ENCODE measurements around the gene CD44.
A peak's percentile ranks its signal among the peaks of the same experiment; 100 is the strongest.

The CD44 gene

DNA sequence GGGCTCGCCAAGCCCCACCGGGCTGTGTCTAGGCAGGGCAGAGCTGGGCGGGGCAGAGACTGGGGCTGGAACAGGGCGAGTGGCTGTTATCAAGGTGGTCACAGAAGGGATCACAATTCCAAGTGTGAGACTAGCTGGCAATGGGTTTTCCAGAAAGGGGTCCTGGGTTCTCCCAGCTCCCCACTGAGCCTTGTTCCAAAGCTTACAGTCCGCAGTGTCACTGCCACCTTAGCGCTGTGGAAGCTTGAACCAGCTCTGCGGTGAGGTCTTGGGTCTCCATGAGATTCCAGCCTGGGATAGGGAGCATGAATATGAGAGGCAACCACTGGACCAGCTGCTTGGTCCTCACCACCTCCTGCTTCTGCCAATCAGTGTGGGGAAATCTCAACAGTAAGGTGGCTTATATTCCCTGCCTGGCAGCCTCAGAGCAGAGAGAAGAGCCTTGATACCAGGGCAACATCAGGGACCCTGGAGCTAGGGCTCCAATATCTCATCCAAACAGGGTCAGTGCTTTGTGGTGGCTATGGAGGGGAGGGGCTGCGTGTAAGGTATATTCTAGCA lies 831 bp downstream of the CD44 start:
- DNase-seq (ENCODE audit: low read depth in 2 of 2), result no peak

- DNase-seq (ENCODE audit: low read depth in 2 of 2), result no peak
Measured at GRCh38 chr11:35141071-35141470, 2.1 kb downstream of the CD44 start.

- no peak for DNase-seq (ENCODE audit: low read depth in 2 of 2)
Measured at GRCh38 chr11:35141571-35141971, 2.6 kb downstream of the CD44 start.

- DNase-seq (ENCODE audit: low read depth in 2 of 2), result no peak
Measured at GRCh38 chr11:35142481-35143075, 3.6 kb downstream of the CD44 start.

DNA sequence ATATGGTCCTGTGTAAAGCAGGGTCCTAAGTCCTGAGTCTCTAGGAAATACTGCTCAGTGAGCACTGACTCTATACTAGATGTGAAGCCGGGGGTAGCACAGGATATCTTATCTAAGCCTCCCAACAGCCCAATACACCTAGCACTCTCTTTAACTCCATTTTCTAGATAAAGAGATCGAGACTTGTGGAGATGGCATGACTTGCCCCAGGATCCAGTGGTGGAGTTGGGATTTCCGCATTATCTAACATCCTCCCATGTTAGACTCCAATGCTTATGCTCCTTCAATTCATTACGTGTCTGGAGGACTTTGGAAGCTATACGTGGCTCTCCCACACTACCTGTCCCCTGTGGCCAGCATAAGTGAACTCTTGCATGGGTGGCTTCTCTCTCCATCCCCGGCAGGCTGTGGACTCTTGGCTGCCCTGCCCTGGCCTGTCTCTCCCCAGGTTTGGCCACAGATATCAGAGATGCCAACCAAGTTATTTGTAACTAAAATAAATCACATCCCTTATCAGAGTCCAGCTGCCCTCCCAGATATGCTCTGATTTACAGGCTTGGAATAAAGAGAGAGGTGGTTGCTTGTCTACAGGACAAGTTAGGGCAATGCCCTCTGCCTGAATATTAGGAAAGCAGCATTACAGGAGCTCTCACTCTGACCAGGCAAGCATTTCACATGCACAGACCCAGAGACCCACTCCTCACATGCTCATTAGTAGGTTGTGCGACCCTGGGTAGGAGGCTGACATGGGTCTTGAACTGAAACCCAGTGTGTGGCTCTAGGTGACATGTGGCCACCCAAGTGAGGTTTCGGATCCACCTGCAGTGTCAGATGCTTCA lies 4.5 kb downstream of the CD44 start:
- no peak for DNase-seq (ENCODE audit: low read depth in 2 of 2)

DNA sequence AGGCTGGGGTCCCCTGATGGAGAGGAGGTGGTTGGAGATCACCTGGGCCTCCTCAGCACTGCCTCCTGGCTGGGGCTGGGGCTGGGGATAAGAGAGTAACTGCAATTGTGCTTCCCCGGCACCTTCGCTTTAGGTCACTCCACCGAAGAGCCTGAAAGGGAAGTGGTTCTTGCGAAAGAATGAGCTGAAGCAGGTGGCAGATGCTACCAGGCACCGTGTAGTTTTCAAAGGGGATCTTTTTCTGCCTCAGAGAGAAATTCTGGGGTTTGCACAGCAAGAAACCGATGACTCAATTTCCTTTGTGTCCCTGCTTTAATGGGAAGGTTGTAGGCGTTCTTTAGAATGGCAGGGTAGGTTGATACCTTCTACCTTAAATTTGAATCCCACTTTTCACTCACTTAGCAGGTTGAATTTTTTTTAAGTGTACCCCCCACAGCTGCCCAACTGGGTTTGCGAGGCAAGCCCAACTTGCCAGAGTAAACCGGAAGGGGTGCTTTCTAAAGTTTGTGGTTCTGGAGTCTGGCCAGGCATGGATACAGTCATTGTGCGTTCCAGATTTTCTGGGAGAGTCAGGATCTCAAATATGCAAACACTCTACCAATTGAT lies 5.3 kb downstream of the CD44 start:
- no peak for DNase-seq (ENCODE audit: low read depth in 2 of 2)

DNA sequence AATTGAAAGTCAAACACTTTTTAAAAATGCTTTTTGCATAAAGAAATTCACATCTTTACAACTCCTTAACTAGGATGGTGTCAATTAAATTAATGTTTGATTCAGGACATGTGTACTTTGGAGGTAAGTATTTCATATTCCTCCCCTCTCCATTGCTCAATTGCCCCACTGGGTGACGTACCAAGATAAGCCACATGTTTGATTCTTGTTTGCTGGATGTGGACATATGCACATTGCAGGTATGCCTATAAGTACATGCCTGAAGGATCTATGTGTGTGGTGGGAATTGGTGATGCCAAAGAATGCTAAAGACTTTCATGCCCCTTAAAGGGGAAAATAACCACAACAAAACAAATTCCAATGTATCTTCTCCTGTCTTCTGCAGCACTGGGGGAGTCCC lies 5.8 kb downstream of the CD44 start:
- DNase-seq (ENCODE audit: low read depth in 2 of 2), result no peak

GRCh38 chr11:35145271-35145670 lies 6.3 kb downstream of the CD44 start:
- no peak for DNase-seq (ENCODE audit: low read depth in 2 of 2)

DNA sequence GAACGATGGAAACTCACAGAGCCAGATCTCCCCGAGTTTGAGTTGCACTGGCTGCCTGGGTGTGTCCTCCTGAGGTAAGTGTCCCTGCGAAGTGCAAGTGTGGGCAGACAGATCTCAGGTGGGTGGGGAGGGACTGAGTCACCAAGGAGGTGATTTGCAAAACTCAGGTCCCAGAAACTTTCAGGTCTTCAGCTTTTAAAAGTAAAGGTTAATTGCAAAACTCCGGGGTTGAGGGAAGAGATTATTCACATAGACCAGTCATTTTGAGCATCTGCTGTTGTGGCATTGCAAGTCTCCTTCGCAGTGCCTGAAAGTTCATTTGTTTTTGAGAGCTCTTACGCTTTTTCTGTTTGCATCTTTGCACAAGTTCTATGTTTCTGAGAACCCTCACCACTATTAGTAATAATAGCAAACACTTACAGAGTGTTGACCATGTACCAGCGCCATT lies 7.1 kb downstream of the CD44 start:
- DNase-seq (ENCODE audit: low read depth in 2 of 2), result peak in 1 of 2 donors; percentile 54

GRCh38 chr11:35146711-35147110 lies 7.7 kb downstream of the CD44 start:
- DNase-seq (ENCODE audit: low read depth in 2 of 2), result no peak

- no peak for DNase-seq (ENCODE audit: low read depth in 2 of 2)
Measured at GRCh38 chr11:35147235-35147634, 8.3 kb downstream of the CD44 start.

DNA sequence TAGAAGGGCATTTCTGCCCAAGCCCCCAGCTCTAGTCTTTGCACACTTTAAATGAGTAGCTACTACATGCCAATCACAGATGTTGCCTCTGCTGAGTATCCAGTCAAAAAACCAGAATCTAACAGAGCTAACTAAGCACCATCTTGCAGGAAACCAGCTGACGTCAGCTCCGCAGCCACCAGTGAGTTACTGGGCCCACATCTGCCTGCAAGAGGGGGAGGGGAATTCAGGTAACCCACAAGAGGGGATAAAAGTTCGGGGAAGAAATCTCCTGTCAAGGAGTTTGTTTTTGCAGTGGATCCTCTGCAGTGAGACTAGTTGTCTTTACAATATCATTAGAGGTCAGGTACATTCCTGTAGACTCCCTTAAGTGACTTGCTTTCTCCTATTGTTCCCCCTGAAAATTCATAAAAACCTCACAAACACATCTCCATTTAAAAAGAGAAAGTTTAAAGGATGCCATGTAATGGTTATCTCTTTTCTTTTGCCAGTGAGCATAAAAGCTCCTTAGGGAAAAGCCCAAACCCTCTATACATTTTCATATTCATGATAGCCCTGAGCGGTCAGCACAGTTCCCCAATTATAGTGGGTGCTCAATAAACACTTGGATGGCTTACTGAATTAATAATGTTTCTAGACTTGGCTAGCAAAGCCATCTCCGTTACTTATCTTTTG lies 9.3 kb downstream of the CD44 start:
- DNase-seq (ENCODE audit: low read depth in 2 of 2), result no peak

DNA sequence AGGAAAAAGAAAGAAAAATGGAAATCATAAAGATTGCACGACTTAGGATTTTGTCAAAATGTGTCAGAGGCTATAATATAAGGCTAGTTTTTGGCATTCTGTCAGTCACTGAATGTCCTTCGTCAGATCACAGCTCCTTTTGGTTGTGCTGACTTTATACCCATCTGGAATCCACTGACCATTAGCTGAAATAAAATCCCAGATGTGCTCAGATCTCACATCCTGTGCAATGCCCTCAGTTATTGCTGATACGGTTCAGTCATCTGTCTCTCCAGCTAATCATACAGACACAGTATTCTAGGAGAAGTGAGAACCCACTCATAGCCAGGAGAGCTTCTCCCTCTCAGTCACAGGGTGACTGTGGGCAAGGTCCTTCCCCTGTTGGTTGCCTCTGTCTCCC lies 11.5 kb downstream of the CD44 start:
- no peak for DNase-seq (ENCODE audit: low read depth in 2 of 2)

DNA sequence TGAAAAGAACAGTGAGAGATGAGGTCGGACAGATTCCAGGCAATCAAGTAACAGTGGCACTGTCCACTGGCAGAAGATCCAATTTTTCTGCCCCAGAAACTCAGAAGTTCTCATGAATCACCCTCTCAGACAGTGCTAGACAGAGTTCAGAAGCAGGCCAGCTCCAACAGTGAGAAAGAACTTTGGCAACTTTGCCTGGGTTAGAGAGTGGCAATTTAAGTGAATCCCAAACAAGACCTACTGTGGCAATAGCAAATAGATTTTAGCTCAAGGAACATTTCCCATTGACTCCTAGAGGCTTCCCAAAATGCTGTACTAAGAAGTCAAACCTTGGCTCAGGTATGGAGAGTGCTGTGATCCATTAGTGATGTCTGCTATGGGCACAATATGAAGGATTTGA lies 12.3 kb downstream of the CD44 start:
- DNase-seq (ENCODE audit: low read depth in 2 of 2), result no peak

GRCh38 chr11:35151683-35152280 lies 12.8 kb downstream of the CD44 start:
- no peak for DNase-seq (ENCODE audit: low read depth in 2 of 2)

- DNase-seq (ENCODE audit: low read depth in 2 of 2), result no peak
Measured at GRCh38 chr11:35152575-35152974, 13.6 kb downstream of the CD44 start.

DNA sequence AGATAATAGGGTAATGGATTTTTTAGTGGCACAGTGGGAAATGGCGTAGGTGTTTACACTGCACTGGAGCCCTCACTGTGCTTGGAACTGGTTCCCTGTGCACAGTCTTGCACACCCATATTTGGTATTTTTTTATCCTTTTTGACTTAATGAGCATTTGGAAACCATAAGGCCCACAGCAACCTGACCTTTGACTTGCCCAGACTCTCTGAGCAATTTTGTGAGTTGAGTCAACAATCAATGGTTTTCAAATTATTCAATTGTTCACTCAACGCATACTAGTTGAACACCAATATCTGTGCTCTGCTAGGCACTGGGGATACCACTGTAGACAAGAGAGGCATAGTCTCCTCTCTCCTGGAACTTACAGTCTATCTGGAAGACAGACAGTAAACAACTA lies 14.3 kb downstream of the CD44 start:
- no peak for DNase-seq (ENCODE audit: low read depth in 2 of 2)

DNA sequence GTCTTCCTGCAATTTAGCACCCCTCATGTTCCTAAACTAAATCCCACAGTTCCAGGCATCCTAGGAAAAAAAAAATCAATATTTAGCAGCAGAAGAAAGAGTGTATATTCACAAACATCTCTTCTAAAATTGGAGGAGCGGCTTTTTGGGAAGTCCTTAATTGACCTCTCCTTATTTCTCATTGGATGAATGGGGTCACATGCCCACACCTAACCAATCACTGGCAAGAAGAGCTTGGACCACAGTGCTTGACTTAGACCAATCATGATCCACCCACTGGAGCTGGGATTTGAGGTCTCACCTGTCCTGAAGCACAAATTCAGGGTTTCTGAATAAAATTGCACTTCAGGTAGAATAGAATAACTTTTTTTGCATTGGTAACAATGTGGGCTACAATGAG lies 16.0 kb downstream of the CD44 start:
- no peak for DNase-seq (ENCODE audit: low read depth in 2 of 2)

- DNase-seq (ENCODE audit: low read depth in 2 of 2), result no peak
Measured at GRCh38 chr11:35155677-35156076, 16.7 kb downstream of the CD44 start.

GRCh38 chr11:35157814-35158700 lies 19.1 kb downstream of the CD44 start:
- no peak for DNase-seq (ENCODE audit: low read depth in 2 of 2)
